ENCODE results near the gene VPS41. TPM values are rescaled to one million over a fixed set of nuclear protein-coding genes. Genes with fewer than 3 reads are reported as not detected.

The VPS41 gene
- total and polyA plus RNA-seq, 3 donors from 2014 or later = 28.8 to 59.1 (median 52.7) TPM

- H3K9me3 ChIP-seq = no peaks in the 10 kb centered on the region
- H3K36me3 ChIP-seq (ENCODE audit: low read depth, missing control alignments) = no peaks in the 10 kb centered on the region
- no peak overlapping the region for H3K27ac ChIP-seq
- TF ChIP-seq POLR2A (IDR thresholded peaks at IDR 0.05) (no peak), CTCF (IDR thresholded peaks at IDR 0.05) (no peak)
- no peak for DNase-seq
- H3K4me1 ChIP-seq = no peaks in the 10 kb centered on the region
- intact Hi-C loops (cut with DNase I; ENCODE audit: low total_unique reads) = no loop called here
- 91 to 93% methylated on average over 6 of the region's 6 CpGs for WGBS, 2 donors
- H3K4me3 ChIP-seq = no peak overlapping the region
- no peaks in the 10 kb centered on the region for H3K27me3 ChIP-seq
Observed at GRCh38 chr7:38838725-38839385, 70.1 kb downstream of the VPS41 start.

- Histone ChIP-seq H3K27ac (no peak overlapping the region), H3K9me3 (no peaks in the 10 kb centered on the region), H3K27me3 (no peaks in the 10 kb centered on the region), H3K36me3 (ENCODE audit: low read depth, missing control alignments) (no peaks in the 10 kb centered on the region), H3K4me3 (no peak overlapping the region), H3K4me1 (no peaks in the 10 kb centered on the region)
- DNase-seq = no peak
- no peak for TF ChIP-seq CTCF (IDR thresholded peaks at IDR 0.05)
- TF ChIP-seq POLR2A (IDR thresholded peaks at IDR 0.05) = no peak
- intact Hi-C loops (cut with DNase I; ENCODE audit: low total_unique reads) = no loop called here
- 71 to 78% methylated on average over 3 of the region's 3 CpGs for WGBS, 2 donors
Observed at GRCh38 chr7:38834357-38834756, 74.6 kb downstream of the VPS41 start.

GRCh38 chr7:38833329-38833728 lies 75.7 kb downstream of the VPS41 start:
- Histone ChIP-seq H3K4me3 (no peak overlapping the region), H3K9me3 (no peaks in the 10 kb centered on the region), H3K27ac (no peak overlapping the region), H3K36me3 (ENCODE audit: low read depth, missing control alignments) (no peaks in the 10 kb centered on the region), H3K27me3 (no peaks in the 10 kb centered on the region), H3K4me1 (no peaks in the 10 kb centered on the region)
- TF ChIP-seq POLR2A (IDR thresholded peaks at IDR 0.05) (no peak), CTCF (IDR thresholded peaks at IDR 0.05) (no peak)
- intact Hi-C loops (cut with DNase I; ENCODE audit: low total_unique reads) = no loop called here
- 63 to 71% methylated on average over 1 of the region's 1 CpG for WGBS, 2 donors
- DNase-seq = no peak

- no peak overlapping the region for H3K4me3 ChIP-seq
- no peak for DNase-seq
- H3K27me3 ChIP-seq = no peaks in the 10 kb centered on the region
- 61 to 66% methylated on average over 6 of the region's 6 CpGs for WGBS, 2 donors
- TF ChIP-seq POLR2A (IDR thresholded peaks at IDR 0.05) (no peak), CTCF (IDR thresholded peaks at IDR 0.05) (no peak)
- H3K9me3 ChIP-seq = no peaks in the 10 kb centered on the region
- H3K4me1 ChIP-seq = no peaks in the 10 kb centered on the region
- no peaks in the 10 kb centered on the region for H3K36me3 ChIP-seq (ENCODE audit: low read depth, missing control alignments)
- H3K27ac ChIP-seq = peak overlapping the region in 1 of 2 donors; percentile 12
- intact Hi-C loops (cut with DNase I; ENCODE audit: low total_unique reads) = no loop called here
Observed at GRCh38 chr7:38831259-38831996, 77.6 kb downstream of the VPS41 start.
